ENCODE measurements around the gene PACS1.

PACS1 gene

DNA sequence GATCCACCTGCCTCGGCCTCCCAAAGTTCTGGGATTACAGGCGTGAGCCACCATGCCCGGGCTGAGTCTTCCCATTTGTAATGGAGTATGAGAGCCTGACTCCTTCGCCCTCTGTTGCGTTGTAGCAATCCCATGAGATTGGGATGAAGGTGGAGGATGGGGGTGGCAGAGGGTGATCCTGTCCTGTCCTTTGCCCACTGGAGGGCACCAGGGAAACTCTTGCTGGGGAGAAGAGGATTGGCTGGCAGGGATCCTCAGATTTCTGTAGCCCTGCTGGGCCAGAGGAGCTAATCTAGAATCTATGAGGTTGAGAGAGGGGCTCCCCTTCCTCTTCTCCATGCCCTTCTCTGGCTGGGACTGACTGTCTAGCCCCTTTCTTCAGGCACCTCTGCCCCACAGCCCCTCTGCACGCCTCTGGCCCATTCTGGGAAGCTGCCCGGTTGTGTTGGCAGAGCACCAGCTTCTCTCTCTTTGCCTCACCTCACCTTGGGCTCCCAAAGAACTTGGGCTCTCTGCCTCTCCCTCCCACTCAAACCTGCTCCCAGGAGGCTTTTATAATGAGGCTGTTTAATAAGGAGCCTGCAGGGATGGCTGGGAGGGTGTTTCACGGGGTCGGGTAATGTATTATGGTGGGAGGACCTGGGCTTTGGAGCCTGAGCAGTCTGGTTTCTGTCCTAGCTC lies 34.3 kb upstream of the PACS1 start:
- no peak for DNase-seq (ENCODE audit: low read depth)
- H3K4me3 ChIP-seq (ENCODE audit: control insufficient read depth, low read depth, low read length) = no peak overlapping the region
- TF ChIP-seq CTCF (conservative IDR thresholded peaks at IDR 0.05; ENCODE audit: control insufficient read depth, insufficient read depth, low read depth, low read length) = no peak

DNA sequence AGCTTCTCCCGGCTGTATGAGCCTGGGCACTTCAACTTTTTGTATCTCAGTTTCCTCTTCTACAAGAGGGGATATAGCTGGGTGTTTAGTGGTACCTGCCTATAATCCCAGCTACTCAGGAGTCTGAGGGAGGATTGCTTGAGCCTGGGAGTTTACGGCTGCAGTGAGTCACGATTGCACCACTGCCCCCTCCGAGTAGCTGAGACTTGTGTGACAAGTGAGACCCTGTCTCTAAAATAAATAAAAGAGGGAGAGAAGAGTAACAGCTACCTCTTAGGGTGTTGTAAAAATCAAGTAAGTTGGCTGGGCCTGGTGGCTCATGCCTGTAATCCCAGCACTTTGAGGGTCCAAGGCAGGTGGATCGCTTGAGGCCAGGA lies 33.8 kb upstream of the PACS1 start:
- no peak for DNase-seq (ENCODE audit: low read depth)
- H3K4me3 ChIP-seq (ENCODE audit: control insufficient read depth, low read depth, low read length) = no peak overlapping the region

DNA sequence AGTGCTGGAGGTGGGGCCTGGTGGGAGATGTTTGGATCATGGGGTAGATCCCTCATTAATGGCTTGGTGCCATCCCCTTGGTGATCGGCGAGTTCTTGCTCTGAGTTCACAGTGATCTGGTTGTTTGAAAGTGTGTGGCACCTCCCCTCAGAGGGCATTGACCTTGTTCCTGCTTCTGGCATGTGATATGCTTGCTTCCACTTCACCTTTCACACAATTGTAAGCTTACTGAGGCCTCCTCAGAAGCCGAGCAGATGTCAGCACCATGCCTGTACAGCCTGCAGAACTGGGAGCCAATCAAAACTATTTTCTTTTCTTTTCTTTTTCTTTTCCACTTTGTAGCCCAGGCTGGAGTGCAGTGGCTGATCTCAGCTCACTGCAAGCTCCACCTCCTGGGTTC lies 32.7 kb upstream of the PACS1 start:
- no peak for DNase-seq (ENCODE audit: low read depth)
- no peak for TF ChIP-seq CTCF (conservative IDR thresholded peaks at IDR 0.05; ENCODE audit: control insufficient read depth, insufficient read depth, low read depth, low read length)
- no peak overlapping the region for H3K4me3 ChIP-seq (ENCODE audit: control insufficient read depth, low read depth, low read length)

More for the DNA sequence above, 33.8 kb upstream of the PACS1 start:
- TF ChIP-seq CTCF (conservative IDR thresholded peaks at IDR 0.05; ENCODE audit: control insufficient read depth, insufficient read depth, low read depth, low read length) = no peak

GRCh38 chr11:66039765-66040164 lies 30.3 kb upstream of the PACS1 start:
- no peak for TF ChIP-seq CTCF (conservative IDR thresholded peaks at IDR 0.05; ENCODE audit: control insufficient read depth, insufficient read depth, low read depth, low read length)
- no peak for DNase-seq (ENCODE audit: low read depth)
- H3K4me3 ChIP-seq (ENCODE audit: control insufficient read depth, low read depth, low read length) = no peak overlapping the region

DNA sequence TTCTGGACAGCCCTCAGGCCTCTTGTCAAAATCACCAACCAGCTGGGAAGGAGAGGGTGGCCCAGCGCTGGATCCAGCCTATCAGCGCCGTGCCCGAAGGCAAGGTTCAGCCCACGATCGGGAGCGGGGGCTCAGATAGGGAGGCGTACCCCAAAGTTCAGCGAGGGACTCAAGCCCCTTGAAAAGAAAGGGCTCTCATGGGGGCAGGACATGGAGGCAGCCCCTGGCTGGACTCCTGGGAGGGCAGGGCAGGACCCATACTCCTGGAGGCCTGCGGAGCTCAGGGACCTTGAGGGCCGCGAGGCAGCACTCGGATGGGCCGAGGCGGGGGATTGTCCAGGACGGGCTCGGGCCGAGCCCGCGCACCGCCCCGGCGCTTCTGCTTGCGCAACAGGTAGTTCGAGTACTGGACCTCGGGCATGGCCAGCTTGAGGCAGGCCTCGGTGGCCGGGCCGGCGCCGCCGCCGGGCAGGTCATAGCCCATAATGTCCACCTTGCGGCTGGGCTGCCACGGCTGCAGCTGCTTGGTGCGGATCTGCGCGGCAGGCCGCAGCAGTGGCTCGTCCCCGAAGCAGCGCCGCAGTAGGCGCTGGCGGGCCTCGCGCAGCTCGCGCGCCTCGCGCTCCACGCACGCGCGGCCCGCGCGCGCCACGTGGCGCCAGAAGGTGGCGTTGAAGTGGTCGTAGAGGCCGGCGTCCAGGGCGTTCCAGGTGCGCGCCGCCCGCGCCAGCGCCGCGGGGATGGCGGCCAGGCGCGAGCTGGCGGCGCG lies 27.7 kb upstream of the PACS1 start:
- no peak for DNase-seq (ENCODE audit: low read depth)
- H3K4me3 ChIP-seq (ENCODE audit: control insufficient read depth, low read depth, low read length) = no peak overlapping the region
- no peak for TF ChIP-seq CTCF (conservative IDR thresholded peaks at IDR 0.05; ENCODE audit: control insufficient read depth, insufficient read depth, low read depth, low read length)

- TF ChIP-seq CTCF (conservative IDR thresholded peaks at IDR 0.05; ENCODE audit: control insufficient read depth, insufficient read depth, low read depth, low read length) = no peak
- DNase-seq (ENCODE audit: low read depth) = no peak
- H3K4me3 ChIP-seq (ENCODE audit: control insufficient read depth, low read depth, low read length) = no peak overlapping the region
These were observed 26.8 kb upstream of the PACS1 start for GRCh38 chr11:66042996-66043906.

All from fibroblast of mammary gland (primary cell).